ENCODE results near the gene PIPOX.

DNA sequence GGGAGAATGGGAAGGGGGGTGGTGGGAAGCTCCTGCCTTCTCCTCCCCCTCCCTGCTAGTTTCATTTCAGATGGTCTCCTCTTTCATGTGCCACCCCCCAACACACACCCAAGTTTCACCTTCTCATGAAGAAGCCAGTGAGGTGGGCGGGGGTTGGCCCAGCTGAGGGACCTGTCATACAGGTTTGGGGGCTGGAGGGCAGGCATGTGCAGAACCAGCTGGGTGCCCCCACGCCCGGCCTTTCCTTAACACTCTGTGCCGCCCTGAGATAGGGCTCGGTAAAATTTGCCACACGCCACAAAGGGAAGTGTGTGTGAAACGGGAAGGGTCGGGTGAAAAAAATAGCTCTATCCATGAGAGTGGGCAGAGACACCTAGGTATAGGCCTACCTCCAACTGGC is 57.4 kb downstream of the PIPOX start:
- TF ChIP-seq, protein P1, sequence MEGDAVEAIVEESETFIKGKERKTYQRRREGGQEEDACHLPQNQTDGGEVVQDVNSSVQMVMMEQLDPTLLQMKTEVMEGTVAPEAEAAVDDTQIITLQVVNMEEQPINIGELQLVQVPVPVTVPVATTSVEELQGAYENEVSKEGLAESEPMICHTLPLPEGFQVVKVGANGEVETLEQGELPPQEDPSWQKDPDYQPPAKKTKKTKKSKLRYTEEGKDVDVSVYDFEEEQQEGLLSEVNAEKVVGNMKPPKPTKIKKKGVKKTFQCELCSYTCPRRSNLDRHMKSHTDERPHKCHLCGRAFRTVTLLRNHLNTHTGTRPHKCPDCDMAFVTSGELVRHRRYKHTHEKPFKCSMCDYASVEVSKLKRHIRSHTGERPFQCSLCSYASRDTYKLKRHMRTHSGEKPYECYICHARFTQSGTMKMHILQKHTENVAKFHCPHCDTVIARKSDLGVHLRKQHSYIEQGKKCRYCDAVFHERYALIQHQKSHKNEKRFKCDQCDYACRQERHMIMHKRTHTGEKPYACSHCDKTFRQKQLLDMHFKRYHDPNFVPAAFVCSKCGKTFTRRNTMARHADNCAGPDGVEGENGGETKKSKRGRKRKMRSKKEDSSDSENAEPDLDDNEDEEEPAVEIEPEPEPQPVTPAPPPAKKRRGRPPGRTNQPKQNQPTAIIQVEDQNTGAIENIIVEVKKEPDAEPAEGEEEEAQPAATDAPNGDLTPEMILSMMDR (IDR thresholded peaks at IDR 0.05), result no peak
- TF ChIP-seq POLR2A (IDR thresholded peaks at IDR 0.05), result no peak
